Tibial nerve (tissue), 4 donors: Measurements from ENCODE around the gene CFHR5.

Experiments
- CTCF ChIP-seq, 5 experiments: fragments of 200-600 bp in 3 of 5; fragments of 450-650 bp in 2 of 5; sonication (generic) in 3 of 5; IDR thresholded peaks; one replicate each; pipeline ENCODE4 v1.5.1; 2016 to 2019; ENCODE audit warnings: antibody characterized with exemption in 5 of 5, mild to moderate bottlenecking in 3 of 5, moderate library complexity in 2 of 5
- EP300 ChIP-seq, 2 donors: sonication (generic); formaldehyde crosslinking; IDR thresholded peaks; one replicate each; pipeline ENCODE4 v1.6.1; 2017; ENCODE audit warnings: antibody characterized with exemption in 2 of 2, mild to moderate bottlenecking in 1 of 2

GRCh38 chr1:196997423-196997822, 20.1 kb downstream of the CFHR5 start:
- TF ChIP-seq CTCF (IDR thresholded peaks at IDR 0.05) (no peak), EP300 (IDR thresholded peaks at IDR 0.05) (no peak)
